ENCODE measurements around the gene GPS1. TPM values are rescaled to one million over a fixed set of nuclear protein-coding genes. Genes with fewer than 3 reads are reported as not detected.

Gene GPS1
- total and polyA plus RNA-seq, 10 of the 15 experiments (the other 5 are each of a cell fraction or from before 2014, with no cell fraction given), result 2.2 to 146 (median 77.7) TPM

- H2AFZ ChIP-seq (ENCODE audit: control insufficient read depth, low read depth, low read length), result peak overlapping the region; percentile 81
- peak overlapping the region; percentile 87 for H3K27ac ChIP-seq (ENCODE audit: control insufficient read depth, insufficient read depth)
- CTCF ChIA-PET, result interaction anchor here (0.8 to 2.0 kb wide), 11 partner anchors 9 to 99 kb away, joined by 3 to 11 read pairs (median 4); partner anchors contain the start of genes CENPX, DCXR, LRRC45 and RAC3
- WGBS (ENCODE audit: insufficient coverage, insufficient replicate concordance, low lambda C conversion rate, missing lambda C conversion rate), result 23% methylated on average over 9 of the region's 9 CpGs
- ATAC-seq (peak; percentile 13), DNase-seq (ENCODE audit: low read depth, low spot score) (no peak), FAIRE-seq (no peak)
- H3K9ac ChIP-seq (ENCODE audit: control insufficient read depth, insufficient read depth, low read length), result peak overlapping the region; percentile 84
- peaks cover 21% of the 10 kb centered on the region for H3K4me1 ChIP-seq (ENCODE audit: control insufficient read depth, insufficient read depth, low read length)
- H3K27me3 ChIP-seq (replicated peaks in 1 of 2; ENCODE audit: control insufficient read depth in 2 of 2, insufficient read depth in 2 of 2, low read length in 1 of 2), result no peaks in the 10 kb centered on the region
- POLR2A ChIA-PET, result interaction anchor here (0.6 to 1.8 kb wide), 7 partner anchors 9 to 192 kb away, joined by 3 to 7 read pairs (median 4); partner anchors contain the start of genes DCXR and FASN
- H3K4me3 ChIP-seq, result peak overlapping the region; percentile 77
- in situ Hi-C loops (cut with MboI) (no loop called here), intact Hi-C loops (cut with micrococcal nuclease; ENCODE audit: unreplicated experiment) (loop anchor here (5.0 kb wide), 1 partner anchor 46 kb away; no protein-coding TSS in a partner anchor)
- RAD21 ChIA-PET (ENCODE audit: unreplicated experiment), result interaction anchor here (0.7 to 1.5 kb wide), 8 partner anchors 8 to 191 kb away, joined by 3 to 5 read pairs (median 4); partner anchors contain the start of genes CENPX, DCXR, FASN and LRRC45
- no peaks in the 10 kb centered on the region for H3K36me3 ChIP-seq (ENCODE audit: control insufficient read depth in 2 of 2, insufficient read depth in 2 of 2, low read length in 1 of 2)
- H4K20me1 ChIP-seq (ENCODE audit: control insufficient read depth, insufficient read depth), result no peaks in the 10 kb centered on the region
- H3K4me2 ChIP-seq (ENCODE audit: control insufficient read depth, insufficient read depth), result peak overlapping the region; percentile 88
- H3K9me3 ChIP-seq (replicated peaks; ENCODE audit: control insufficient read depth, insufficient read depth, low read length), result no peaks in the 10 kb centered on the region
- peaks cover 14% of the 10 kb centered on the region for H3K79me2 ChIP-seq (ENCODE audit: control insufficient read depth, insufficient read depth, low read length)
- BruUV-seq (replicated peaks), result TSS peak; percentile 85
- SMC1A ChIA-PET (ENCODE audit: uncharacterized antibody, unreplicated experiment), result interaction anchor here (0.7 to 1.4 kb wide), 3 partner anchors 30 to 76 kb away, joined by 3 to 6 read pairs (median 4); partner anchors contain the start of gene DCXR
- TF ChIP-seq NR2C2 (IDR thresholded peaks at IDR 0.05; ENCODE audit: borderline replicate concordance, control insufficient read depth, insufficient read length, low read depth), result no peak
- no peak for TF ChIP-seq YBX1 (IDR thresholded peaks at IDR 0.05)
- TF ChIP-seq RUNX3 (IDR thresholded peaks at IDR 0.05; ENCODE audit: low read length), result 0 out of 2 replicates have a peak, but pooled peaks have one; percentile 1
- TF ChIP-seq ZBTB4 (CRISPR knock-in tag; IDR thresholded peaks at IDR 0.05), result no peak
- TF ChIP-seq, protein P1, sequence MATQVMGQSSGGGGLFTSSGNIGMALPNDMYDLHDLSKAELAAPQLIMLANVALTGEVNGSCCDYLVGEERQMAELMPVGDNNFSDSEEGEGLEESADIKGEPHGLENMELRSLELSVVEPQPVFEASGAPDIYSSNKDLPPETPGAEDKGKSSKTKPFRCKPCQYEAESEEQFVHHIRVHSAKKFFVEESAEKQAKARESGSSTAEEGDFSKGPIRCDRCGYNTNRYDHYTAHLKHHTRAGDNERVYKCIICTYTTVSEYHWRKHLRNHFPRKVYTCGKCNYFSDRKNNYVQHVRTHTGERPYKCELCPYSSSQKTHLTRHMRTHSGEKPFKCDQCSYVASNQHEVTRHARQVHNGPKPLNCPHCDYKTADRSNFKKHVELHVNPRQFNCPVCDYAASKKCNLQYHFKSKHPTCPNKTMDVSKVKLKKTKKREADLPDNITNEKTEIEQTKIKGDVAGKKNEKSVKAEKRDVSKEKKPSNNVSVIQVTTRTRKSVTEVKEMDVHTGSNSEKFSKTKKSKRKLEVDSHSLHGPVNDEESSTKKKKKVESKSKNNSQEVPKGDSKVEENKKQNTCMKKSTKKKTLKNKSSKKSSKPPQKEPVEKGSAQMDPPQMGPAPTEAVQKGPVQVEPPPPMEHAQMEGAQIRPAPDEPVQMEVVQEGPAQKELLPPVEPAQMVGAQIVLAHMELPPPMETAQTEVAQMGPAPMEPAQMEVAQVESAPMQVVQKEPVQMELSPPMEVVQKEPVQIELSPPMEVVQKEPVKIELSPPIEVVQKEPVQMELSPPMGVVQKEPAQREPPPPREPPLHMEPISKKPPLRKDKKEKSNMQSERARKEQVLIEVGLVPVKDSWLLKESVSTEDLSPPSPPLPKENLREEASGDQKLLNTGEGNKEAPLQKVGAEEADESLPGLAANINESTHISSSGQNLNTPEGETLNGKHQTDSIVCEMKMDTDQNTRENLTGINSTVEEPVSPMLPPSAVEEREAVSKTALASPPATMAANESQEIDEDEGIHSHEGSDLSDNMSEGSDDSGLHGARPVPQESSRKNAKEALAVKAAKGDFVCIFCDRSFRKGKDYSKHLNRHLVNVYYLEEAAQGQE (IDR thresholded peaks at IDR 0.05; ENCODE audit: low read depth, low read length), result no peak
- TF ChIP-seq, protein P2, sequence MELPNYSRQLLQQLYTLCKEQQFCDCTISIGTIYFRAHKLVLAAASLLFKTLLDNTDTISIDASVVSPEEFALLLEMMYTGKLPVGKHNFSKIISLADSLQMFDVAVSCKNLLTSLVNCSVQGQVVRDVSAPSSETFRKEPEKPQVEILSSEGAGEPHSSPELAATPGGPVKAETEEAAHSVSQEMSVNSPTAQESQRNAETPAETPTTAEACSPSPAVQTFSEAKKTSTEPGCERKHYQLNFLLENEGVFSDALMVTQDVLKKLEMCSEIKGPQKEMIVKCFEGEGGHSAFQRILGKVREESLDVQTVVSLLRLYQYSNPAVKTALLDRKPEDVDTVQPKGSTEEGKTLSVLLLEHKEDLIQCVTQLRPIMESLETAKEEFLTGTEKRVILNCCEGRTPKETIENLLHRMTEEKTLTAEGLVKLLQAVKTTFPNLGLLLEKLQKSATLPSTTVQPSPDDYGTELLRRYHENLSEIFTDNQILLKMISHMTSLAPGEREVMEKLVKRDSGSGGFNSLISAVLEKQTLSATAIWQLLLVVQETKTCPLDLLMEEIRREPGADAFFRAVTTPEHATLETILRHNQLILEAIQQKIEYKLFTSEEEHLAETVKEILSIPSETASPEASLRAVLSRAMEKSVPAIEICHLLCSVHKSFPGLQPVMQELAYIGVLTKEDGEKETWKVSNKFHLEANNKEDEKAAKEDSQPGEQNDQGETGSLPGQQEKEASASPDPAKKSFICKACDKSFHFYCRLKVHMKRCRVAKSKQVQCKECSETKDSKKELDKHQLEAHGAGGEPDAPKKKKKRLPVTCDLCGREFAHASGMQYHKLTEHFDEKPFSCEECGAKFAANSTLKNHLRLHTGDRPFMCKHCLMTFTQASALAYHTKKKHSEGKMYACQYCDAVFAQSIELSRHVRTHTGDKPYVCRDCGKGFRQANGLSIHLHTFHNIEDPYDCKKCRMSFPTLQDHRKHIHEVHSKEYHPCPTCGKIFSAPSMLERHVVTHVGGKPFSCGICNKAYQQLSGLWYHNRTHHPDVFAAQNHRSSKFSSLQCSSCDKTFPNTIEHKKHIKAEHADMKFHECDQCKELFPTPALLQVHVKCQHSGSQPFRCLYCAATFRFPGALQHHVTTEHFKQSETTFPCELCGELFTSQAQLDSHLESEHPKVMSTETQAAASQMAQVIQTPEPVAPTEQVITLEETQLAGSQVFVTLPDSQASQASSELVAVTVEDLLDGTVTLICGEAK (IDR thresholded peaks at IDR 0.05; ENCODE audit: borderline replicate concordance), result 0 out of 2 replicates have a peak, but pooled peaks have one; percentile 26
- 0 out of 2 replicates have a peak, but pooled peaks have one; percentile 46 for TF ChIP-seq MTA3 (IDR thresholded peaks at IDR 0.05; ENCODE audit: borderline replicate concordance, low read length)
- TF ChIP-seq, protein P3, sequence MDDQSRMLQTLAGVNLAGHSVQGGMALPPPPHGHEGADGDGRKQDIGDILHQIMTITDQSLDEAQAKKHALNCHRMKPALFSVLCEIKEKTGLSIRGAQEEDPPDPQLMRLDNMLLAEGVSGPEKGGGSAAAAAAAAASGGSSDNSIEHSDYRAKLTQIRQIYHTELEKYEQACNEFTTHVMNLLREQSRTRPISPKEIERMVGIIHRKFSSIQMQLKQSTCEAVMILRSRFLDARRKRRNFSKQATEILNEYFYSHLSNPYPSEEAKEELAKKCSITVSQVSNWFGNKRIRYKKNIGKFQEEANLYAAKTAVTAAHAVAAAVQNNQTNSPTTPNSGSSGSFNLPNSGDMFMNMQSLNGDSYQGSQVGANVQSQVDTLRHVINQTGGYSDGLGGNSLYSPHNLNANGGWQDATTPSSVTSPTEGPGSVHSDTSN (IDR thresholded peaks at IDR 0.05; ENCODE audit: insufficient replicate concordance, low read depth, low read length), result peak; percentile 22
Observed at GRCh38 chr17:82106688-82107305, 55.1 kb downstream of the GPS1 start.
